NB4 (cell line): ENCODE measurements around the gene SNED1.

Experiments
- DNase-seq: peaks from one replicate; pipeline ENCODE4 v3.0.0; 2010; ENCODE audit warnings: low read depth
- H3K4me3 ChIP-seq: one replicate; pipeline ENCODE4 v1.5.1; 2011; ENCODE audit warnings: mild to moderate bottlenecking, low read depth, low read length, moderate library complexity
- MYC ChIP-seq: IDR thresholded peaks from 2 replicates; pipeline ENCODE4 v1.6.1; 2011; ENCODE audit warnings: low read depth, low read length
- POLR2A ChIP-seq: IDR thresholded peaks from 2 replicates; pipeline ENCODE4 v1.6.1; 2011; ENCODE audit warnings: mild to moderate bottlenecking; ENCODE audit not compliant: insufficient read length; ENCODE audit errors: extremely low read depth
- TF ChIP-seq, protein P1 (sequence below): IDR thresholded peaks from one replicate; pipeline ENCODE4 v1.5.1; 2012; ENCODE audit warnings: low read depth, low read length
- TF ChIP-seq, protein P2 (sequence below): IDR thresholded peaks from 2 replicates; pipeline ENCODE4 v1.6.1; 2011; ENCODE audit warnings: low read depth, low read length

Gene SNED1

DNA sequence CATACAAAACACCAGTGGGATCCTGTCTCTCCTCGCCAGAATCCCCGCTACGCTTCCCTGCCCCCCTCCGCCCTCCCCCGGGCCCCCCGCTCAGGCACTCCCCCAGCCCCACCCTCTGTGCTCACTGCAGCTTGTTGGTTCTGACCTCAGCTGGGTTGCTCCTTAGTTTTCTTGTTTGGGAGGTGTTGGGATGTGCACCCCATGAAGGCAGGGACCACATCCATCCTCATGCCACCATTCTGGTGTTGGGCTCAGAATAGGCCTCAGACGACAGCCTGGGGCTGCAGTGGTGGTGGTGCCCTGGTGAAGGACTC is 4.6 kb downstream of the SNED1 start:
- no peak overlapping the region for H3K4me3 ChIP-seq
- DNase-seq: no peak
- TF ChIP-seq MYC (no peak), POLR2A (no peak)
- TF ChIP-seq, protein P1, sequence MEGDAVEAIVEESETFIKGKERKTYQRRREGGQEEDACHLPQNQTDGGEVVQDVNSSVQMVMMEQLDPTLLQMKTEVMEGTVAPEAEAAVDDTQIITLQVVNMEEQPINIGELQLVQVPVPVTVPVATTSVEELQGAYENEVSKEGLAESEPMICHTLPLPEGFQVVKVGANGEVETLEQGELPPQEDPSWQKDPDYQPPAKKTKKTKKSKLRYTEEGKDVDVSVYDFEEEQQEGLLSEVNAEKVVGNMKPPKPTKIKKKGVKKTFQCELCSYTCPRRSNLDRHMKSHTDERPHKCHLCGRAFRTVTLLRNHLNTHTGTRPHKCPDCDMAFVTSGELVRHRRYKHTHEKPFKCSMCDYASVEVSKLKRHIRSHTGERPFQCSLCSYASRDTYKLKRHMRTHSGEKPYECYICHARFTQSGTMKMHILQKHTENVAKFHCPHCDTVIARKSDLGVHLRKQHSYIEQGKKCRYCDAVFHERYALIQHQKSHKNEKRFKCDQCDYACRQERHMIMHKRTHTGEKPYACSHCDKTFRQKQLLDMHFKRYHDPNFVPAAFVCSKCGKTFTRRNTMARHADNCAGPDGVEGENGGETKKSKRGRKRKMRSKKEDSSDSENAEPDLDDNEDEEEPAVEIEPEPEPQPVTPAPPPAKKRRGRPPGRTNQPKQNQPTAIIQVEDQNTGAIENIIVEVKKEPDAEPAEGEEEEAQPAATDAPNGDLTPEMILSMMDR: no peak
- TF ChIP-seq, protein P2, sequence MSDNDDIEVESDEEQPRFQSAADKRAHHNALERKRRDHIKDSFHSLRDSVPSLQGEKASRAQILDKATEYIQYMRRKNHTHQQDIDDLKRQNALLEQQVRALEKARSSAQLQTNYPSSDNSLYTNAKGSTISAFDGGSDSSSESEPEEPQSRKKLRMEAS: no peak

DNA sequence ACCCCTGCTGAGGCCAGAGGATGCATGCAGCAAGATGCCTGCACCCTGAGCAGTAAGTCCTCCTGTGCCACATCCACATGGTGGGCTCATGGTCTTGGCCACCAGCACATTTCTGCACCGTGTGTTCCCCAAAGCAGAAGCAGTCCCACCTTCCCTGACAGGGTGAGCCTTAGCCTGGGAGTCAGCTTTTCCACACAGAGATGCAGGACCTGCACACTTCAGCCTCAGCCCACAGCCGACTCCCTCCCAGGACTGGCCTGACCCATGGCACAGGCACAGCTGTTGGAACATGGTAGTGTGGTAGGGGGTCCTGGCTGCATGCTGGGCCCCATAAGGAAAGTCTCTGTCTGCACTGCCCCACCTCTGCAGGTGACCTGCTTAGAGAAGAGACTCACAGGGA is 5.0 kb downstream of the SNED1 start:
- DNase-seq: no peak
- TF ChIP-seq, protein P2: no peak
- TF ChIP-seq POLR2A (no peak), MYC (no peak)
- TF ChIP-seq, protein P1: no peak
- no peak overlapping the region for H3K4me3 ChIP-seq

DNA sequence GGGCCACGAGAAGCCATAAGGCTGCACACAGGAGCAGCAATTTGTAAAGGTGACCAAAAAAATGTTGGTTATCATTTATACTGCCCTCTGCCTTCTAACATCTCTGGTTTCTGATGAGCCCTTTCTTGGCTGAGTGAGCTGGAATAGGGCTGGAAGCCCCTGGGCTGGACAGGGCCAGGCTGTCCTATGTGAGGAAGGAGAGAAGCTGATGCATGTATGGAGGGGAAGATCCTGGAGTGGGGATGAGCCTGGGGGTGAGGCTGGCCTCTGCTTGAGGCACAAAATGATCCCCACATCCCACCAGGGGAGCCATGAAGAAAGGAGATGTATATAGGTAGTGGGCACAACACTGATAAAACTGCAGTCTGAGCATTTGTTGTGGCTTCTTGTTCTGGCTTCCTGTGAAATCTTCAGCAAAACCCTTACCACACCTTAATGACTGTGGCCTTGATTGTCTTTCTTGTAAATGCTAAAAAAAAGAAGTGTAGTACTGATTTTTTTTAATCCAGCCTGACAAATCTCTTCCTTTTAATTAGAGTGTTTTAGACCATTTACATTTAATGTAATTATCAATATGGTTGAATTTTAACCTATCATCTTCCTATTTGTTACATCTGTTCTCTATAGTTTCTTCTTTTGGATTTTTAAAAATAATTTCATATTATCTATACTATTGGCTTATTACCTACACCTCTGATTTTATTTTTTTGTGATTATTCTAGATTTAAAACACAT is 5.6 kb downstream of the SNED1 start:
- TF ChIP-seq, protein P1: no peak
- TF ChIP-seq MYC (no peak), POLR2A (no peak)
- TF ChIP-seq, protein P2: no peak
- DNase-seq: no peak
- H3K4me3 ChIP-seq: no peak overlapping the region

DNA sequence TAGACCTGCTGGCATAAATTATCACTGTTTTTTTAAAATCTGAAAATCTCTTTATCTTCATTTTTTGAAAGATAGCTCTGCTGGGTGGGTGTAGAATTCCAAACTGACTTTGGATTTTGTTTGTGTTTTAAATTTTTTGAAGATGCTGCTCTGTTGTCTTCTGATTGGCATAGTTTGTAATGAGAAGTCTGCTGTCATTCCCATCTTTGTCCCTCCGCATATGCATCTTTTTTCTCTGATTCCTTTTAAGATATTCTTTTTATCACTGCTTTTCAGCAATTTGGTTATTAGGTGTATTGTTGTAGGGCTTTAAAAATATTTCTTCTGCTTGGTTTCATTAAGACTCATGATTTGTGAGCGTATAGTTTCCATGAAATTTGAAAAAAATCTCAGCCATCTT is 7.2 kb downstream of the SNED1 start:
- no peak overlapping the region for H3K4me3 ChIP-seq
- TF ChIP-seq, protein P1: no peak
- DNase-seq: no peak

DNA sequence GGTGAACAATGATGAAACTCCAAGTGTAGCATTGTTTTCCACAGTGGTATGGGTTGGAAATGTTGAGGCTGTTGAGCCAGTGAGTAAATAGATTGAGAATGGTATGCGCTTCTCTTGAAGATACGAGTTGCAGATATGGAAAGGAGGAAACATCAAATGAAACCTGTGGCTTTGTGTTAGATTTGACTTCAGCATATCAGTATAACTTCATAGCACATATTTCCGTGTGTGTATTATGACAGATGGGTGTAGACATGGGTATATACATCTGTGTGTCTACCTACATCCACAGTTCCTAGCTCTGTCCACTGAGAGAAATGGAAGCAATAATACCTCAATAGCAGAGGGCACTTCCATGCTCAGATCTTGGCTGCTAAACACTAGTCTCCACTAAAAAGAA is 8.0 kb downstream of the SNED1 start:
- no peak for DNase-seq
- H3K4me3 ChIP-seq: no peak overlapping the region
- TF ChIP-seq POLR2A: no peak
- TF ChIP-seq MYC: no peak
- TF ChIP-seq, protein P1: no peak
- TF ChIP-seq, protein P2: no peak

DNA sequence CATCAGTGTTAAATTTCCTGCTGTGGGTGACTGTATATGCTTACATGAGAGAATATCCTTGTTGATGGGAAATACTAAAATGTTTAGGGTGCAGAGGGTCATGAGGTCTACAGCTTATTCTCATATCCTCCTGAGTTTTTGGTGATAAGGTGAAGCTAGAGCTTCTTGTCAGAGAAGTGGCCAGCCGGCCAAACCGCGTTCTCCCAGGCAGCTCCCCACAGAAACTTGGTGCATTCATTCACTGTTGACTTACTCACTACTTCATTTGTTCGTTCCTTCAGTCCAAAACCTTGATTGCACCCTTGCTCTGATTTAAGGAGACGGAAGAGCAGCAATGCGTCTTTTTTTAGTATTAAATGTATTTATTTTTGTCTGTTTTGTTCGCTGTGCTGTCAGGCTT is 8.7 kb downstream of the SNED1 start:
- H3K4me3 ChIP-seq: no peak overlapping the region
- DNase-seq: no peak
- TF ChIP-seq, protein P1: no peak
- TF ChIP-seq POLR2A (no peak), MYC (no peak)
- TF ChIP-seq, protein P2: no peak
